ENCODE data around the gene LTB. TPM values are rescaled to one million over a fixed set of nuclear protein-coding genes. Genes with fewer than 3 reads are reported as not detected.

LTB gene
- total and polyA plus RNA-seq, 2 experiments from 2014 or later, result 4.0 to 6.0 TPM

DNA sequence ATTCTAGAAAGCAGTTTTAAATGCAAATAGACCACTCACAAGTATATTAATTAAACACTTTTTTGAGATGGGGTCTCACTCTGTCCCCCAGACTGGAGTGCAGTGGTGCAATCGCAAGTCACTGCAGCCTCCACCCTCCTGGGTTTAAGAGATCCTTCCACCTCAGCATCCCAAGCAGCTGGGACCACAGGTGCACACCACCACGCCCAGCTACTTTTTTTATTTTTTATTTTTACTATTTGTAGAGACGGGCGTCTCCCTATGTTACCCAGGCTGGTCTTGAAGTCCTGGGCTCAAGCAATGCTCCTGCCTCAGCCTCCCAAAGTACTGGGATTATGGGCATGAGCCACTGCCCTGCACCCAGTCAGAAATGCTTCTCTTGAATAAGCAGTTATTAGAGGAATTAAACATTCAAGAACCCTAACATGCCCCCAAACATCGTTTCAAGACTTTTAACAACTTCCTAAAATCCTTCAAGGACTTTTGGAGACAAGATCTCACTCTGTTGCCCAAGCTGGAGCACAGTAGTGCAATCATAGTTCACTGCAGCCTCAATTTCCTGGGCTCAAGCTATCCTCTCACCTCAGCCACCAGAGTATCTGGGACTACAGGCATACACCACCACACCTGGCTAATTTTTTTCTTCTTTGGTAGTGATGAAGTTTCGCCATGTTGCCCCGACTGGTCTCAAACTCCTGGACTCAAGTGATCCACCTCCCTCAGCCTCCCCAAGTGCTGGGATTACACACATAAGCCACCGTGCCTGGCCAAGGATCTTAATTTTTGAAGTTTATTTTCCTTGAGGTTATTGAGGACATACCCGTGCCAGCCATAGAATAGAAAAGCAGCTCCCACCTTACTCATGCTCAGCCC is 50.2 kb downstream of the LTB start:
- TF ChIP-seq EZH2 (IDR thresholded peaks at IDR 0.05; ENCODE audit: borderline replicate concordance) (no peak), EZH2phosphoT487 (IDR thresholded peaks at IDR 0.05; ENCODE audit: low read depth, severe bottlenecking, unreplicated experiment) (no peak)
- TF ChIP-seq, protein P1, sequence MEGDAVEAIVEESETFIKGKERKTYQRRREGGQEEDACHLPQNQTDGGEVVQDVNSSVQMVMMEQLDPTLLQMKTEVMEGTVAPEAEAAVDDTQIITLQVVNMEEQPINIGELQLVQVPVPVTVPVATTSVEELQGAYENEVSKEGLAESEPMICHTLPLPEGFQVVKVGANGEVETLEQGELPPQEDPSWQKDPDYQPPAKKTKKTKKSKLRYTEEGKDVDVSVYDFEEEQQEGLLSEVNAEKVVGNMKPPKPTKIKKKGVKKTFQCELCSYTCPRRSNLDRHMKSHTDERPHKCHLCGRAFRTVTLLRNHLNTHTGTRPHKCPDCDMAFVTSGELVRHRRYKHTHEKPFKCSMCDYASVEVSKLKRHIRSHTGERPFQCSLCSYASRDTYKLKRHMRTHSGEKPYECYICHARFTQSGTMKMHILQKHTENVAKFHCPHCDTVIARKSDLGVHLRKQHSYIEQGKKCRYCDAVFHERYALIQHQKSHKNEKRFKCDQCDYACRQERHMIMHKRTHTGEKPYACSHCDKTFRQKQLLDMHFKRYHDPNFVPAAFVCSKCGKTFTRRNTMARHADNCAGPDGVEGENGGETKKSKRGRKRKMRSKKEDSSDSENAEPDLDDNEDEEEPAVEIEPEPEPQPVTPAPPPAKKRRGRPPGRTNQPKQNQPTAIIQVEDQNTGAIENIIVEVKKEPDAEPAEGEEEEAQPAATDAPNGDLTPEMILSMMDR (IDR thresholded peaks at IDR 0.05; ENCODE audit: poor library complexity), result no peak
- Histone ChIP-seq H3K27me3 (no peaks in the 10 kb centered on the region), H3K36me3 (replicated peaks; ENCODE audit: insufficient read depth, low read depth) (peaks cover 13% of the 10 kb centered on the region), H4K20me1 (ENCODE audit: insufficient read depth, poor library complexity, severe bottlenecking) (peaks cover 65% of the 10 kb centered on the region), H3K4me3 (no peak overlapping the region), H3K4me2 (no peak overlapping the region), H3K4me1 (ENCODE audit: insufficient read depth) (no peaks in the 10 kb centered on the region), H3K27ac (no peak overlapping the region), H2AFZ (no peak overlapping the region), H3K79me2 (peaks cover 36% of the 10 kb centered on the region), H3K9me3 (ENCODE audit: low read depth) (no peaks in the 10 kb centered on the region), H3K9me2 (replicated peaks; ENCODE audit: insufficient read depth) (no peaks in the 10 kb centered on the region)
- no peak for DNase-seq (ENCODE audit: low spot score)
- 84% methylated on average over 9 of the region's 9 CpGs for WGBS (ENCODE audit: low lambda C conversion rate, missing lambda C conversion rate)

GRCh38 chr6:31531162-31531561 is 51.1 kb downstream of the LTB start:
- no peak for TF ChIP-seq EZH2 (IDR thresholded peaks at IDR 0.05; ENCODE audit: borderline replicate concordance)
- TF ChIP-seq, protein P1 (IDR thresholded peaks at IDR 0.05; ENCODE audit: poor library complexity), result no peak
- no peak for TF ChIP-seq EZH2phosphoT487 (IDR thresholded peaks at IDR 0.05; ENCODE audit: low read depth, severe bottlenecking, unreplicated experiment)
- H3K4me2 ChIP-seq, result no peak overlapping the region
- H2AFZ ChIP-seq, result no peak overlapping the region
- no peak overlapping the region for H3K27ac ChIP-seq
- peaks cover 11% of the 10 kb centered on the region for H3K36me3 ChIP-seq (replicated peaks; ENCODE audit: insufficient read depth, low read depth)
- H3K9me2 ChIP-seq (replicated peaks; ENCODE audit: insufficient read depth), result no peaks in the 10 kb centered on the region
- H4K20me1 ChIP-seq (ENCODE audit: insufficient read depth, poor library complexity, severe bottlenecking), result peaks cover 56% of the 10 kb centered on the region
- H3K9me3 ChIP-seq (ENCODE audit: low read depth), result no peaks in the 10 kb centered on the region
- peaks cover 28% of the 10 kb centered on the region for H3K79me2 ChIP-seq
- no peak overlapping the region for H3K4me3 ChIP-seq
- 98% methylated on average over 7 of the region's 7 CpGs for WGBS (ENCODE audit: low lambda C conversion rate, missing lambda C conversion rate)
- no peaks in the 10 kb centered on the region for H3K27me3 ChIP-seq
- no peak for DNase-seq (ENCODE audit: low spot score)
- H3K4me1 ChIP-seq (ENCODE audit: insufficient read depth), result no peaks in the 10 kb centered on the region

DNA sequence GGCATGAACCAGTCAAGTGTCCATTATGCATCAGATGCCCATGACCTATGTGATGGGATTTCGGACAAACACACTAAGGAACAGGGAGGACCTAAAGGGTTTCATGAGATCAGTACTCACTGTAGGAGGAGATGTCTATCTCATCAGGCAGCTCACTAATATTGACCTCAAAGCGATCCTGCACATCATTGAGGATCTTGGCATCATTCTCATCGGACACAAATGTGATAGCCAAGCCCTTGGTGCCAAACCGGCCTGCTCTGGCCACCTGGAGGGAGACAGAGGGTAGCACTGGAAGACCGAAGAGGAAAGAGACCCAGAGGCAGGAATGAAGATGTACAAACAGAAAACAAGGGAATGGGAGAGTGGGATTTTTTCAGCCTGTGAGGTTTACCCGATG is 51.6 kb downstream of the LTB start:
- H3K9me2 ChIP-seq (replicated peaks; ENCODE audit: insufficient read depth), result no peaks in the 10 kb centered on the region
- no peak overlapping the region for H3K4me2 ChIP-seq
- 80% methylated on average over 6 of the region's 6 CpGs for WGBS (ENCODE audit: low lambda C conversion rate, missing lambda C conversion rate)
- H3K4me1 ChIP-seq (ENCODE audit: insufficient read depth), result no peaks in the 10 kb centered on the region
- H4K20me1 ChIP-seq (ENCODE audit: insufficient read depth, poor library complexity, severe bottlenecking), result peaks cover 51% of the 10 kb centered on the region
- no peak for DNase-seq (ENCODE audit: low spot score)
- H3K27me3 ChIP-seq, result no peaks in the 10 kb centered on the region
- no peaks in the 10 kb centered on the region for H3K9me3 ChIP-seq (ENCODE audit: low read depth)
- no peak overlapping the region for H3K27ac ChIP-seq
- H3K79me2 ChIP-seq, result peaks cover 23% of the 10 kb centered on the region
- peaks cover 6% of the 10 kb centered on the region for H3K36me3 ChIP-seq (replicated peaks; ENCODE audit: insufficient read depth, low read depth)
- no peak overlapping the region for H3K4me3 ChIP-seq
- no peak overlapping the region for H2AFZ ChIP-seq
- TF ChIP-seq EZH2phosphoT487 (IDR thresholded peaks at IDR 0.05; ENCODE audit: low read depth, severe bottlenecking, unreplicated experiment) (no peak), EZH2 (IDR thresholded peaks at IDR 0.05; ENCODE audit: borderline replicate concordance) (no peak)
- TF ChIP-seq, protein P1 (IDR thresholded peaks at IDR 0.05; ENCODE audit: poor library complexity), result no peak

Small RNA genes within 50 kb of the gene (small RNA-seq; reads per million reads assigned to genes)
- gene SNORA38 (3.7 reads per million, percentile 91 among the genes with 10 or more reads in this experiment), gene SNORD117 (820 reads per million, percentile 99 among the genes with 10 or more reads in this experiment), gene SNORD84 (not detected), gene UQCRHP1 (not detected)

Other genes starting within 250 kb of the LTB start
Only the 30 nearest of the 35 such genes appear.
- 32.6 and 36.0 TPM in 2 replicates for gene MICA, start 178.8 kb downstream of the LTB start, total RNA-seq
- 41.9 and 43.8 TPM in 2 replicates for gene MICA, start 178.8 kb downstream of the LTB start, polyA plus RNA-seq
- 0.40 and 0.67 TPM in 2 replicates for gene MICB, start 84.3 kb downstream of the LTB start, total RNA-seq
- gene MICB, start 84.3 kb downstream of the LTB start, polyA plus RNA-seq, result 0.11 and 0.44 TPM in 2 replicates
- 0.47 and 1.2 TPM in 2 replicates for gene MCCD1, start 53.5 kb downstream of the LTB start, total RNA-seq
- 1.3 and 2.0 TPM in 2 replicates for gene MCCD1, start 53.5 kb downstream of the LTB start, polyA plus RNA-seq
- gene DDX39B, start 40.4 kb downstream of the LTB start, total RNA-seq, result 207 and 287 TPM in 2 replicates
- gene DDX39B, start 40.4 kb downstream of the LTB start, polyA plus RNA-seq, result 210 and 238 TPM in 2 replicates
- gene ATP6V1G2, start 35.8 kb downstream of the LTB start, total RNA-seq, result 0.63 and 0.88 TPM in 2 replicates
- gene ATP6V1G2, start 35.8 kb downstream of the LTB start, polyA plus RNA-seq, result 0.73 TPM in 1 of 2 replicates, not detected in the other
- 22.7 and 28.9 TPM in 2 replicates for gene NFKBIL1, start 34.8 kb downstream of the LTB start, total RNA-seq
- 25.0 and 30.3 TPM in 2 replicates for gene NFKBIL1, start 34.8 kb downstream of the LTB start, polyA plus RNA-seq
- not detected in 2 replicates for gene LTA, start 10.1 kb downstream of the LTB start, total RNA-seq
- not detected in 2 replicates for gene LTA, start 10.1 kb downstream of the LTB start, polyA plus RNA-seq
- 0.63 TPM in 1 of 2 replicates, not detected in the other for gene TNF, start 6.9 kb downstream of the LTB start, total RNA-seq
- gene TNF, start 6.9 kb downstream of the LTB start, polyA plus RNA-seq, result 0.91 and 1.3 TPM in 2 replicates
- gene LST1, start 3.9 kb upstream of the LTB start, total RNA-seq, result not detected in 2 replicates
- 1.5 and 2.4 TPM in 2 replicates for gene LST1, start 3.9 kb upstream of the LTB start, polyA plus RNA-seq
- not detected in 2 replicates for gene NCR3, start 10.6 kb upstream of the LTB start, total RNA-seq
- not detected in 2 replicates for gene NCR3, start 10.6 kb upstream of the LTB start, polyA plus RNA-seq
- gene AIF1, start 32.8 kb upstream of the LTB start, total RNA-seq, result 4.1 and 4.6 TPM in 2 replicates
- gene AIF1, start 32.8 kb upstream of the LTB start, polyA plus RNA-seq, result 7.2 and 12.8 TPM in 2 replicates
- 29.8 and 50.2 TPM in 2 replicates for gene PRRC2A, start 38.3 kb upstream of the LTB start, total RNA-seq
- 47.5 and 69.0 TPM in 2 replicates for gene PRRC2A, start 38.3 kb upstream of the LTB start, polyA plus RNA-seq
- 113 and 148 TPM in 2 replicates for gene BAG6, start 70.2 kb upstream of the LTB start, total RNA-seq
- 84.6 and 85.7 TPM in 2 replicates for gene BAG6, start 70.2 kb upstream of the LTB start, polyA plus RNA-seq
- 9.3 and 10.4 TPM in 2 replicates for gene APOM, start 73.5 kb upstream of the LTB start, total RNA-seq
- gene APOM, start 73.5 kb upstream of the LTB start, polyA plus RNA-seq, result 28.2 and 40.7 TPM in 2 replicates
- gene C6orf47, start 78.4 kb upstream of the LTB start, total RNA-seq, result 21.3 and 23.3 TPM in 2 replicates
- 19.8 and 25.4 TPM in 2 replicates for gene C6orf47, start 78.4 kb upstream of the LTB start, polyA plus RNA-seq
- 11.5 and 18.1 TPM in 2 replicates for gene GPANK1, start 82.6 kb upstream of the LTB start, total RNA-seq
- 18.5 and 23.8 TPM in 2 replicates for gene GPANK1, start 82.6 kb upstream of the LTB start, polyA plus RNA-seq
- 155 and 185 TPM in 2 replicates for gene CSNK2B, start 83.7 kb upstream of the LTB start, total RNA-seq
- 181 and 202 TPM in 2 replicates for gene CSNK2B, start 83.7 kb upstream of the LTB start, polyA plus RNA-seq
- 2.2 and 5.3 TPM in 2 replicates for gene LY6G5B, start 87.6 kb upstream of the LTB start, total RNA-seq
- gene LY6G5B, start 87.6 kb upstream of the LTB start, polyA plus RNA-seq, result 14.9 and 18.9 TPM in 2 replicates
- gene LY6G5C, start 98.6 kb upstream of the LTB start, total RNA-seq, result 0.32 TPM in 1 of 2 replicates, not detected in the other
- gene LY6G5C, start 98.6 kb upstream of the LTB start, polyA plus RNA-seq, result 0.63 and 5.0 TPM in 2 replicates
- gene ABHD16A, start 120.9 kb upstream of the LTB start, total RNA-seq, result 63.2 and 66.8 TPM in 2 replicates
- gene ABHD16A, start 120.9 kb upstream of the LTB start, polyA plus RNA-seq, result 81.3 and 94.7 TPM in 2 replicates
- gene LY6G6F, start 124.4 kb upstream of the LTB start, total RNA-seq, result not detected in 2 replicates
- gene LY6G6F, start 124.4 kb upstream of the LTB start, polyA plus RNA-seq, result not detected in 2 replicates
- gene LY6G6D, start 132.9 kb upstream of the LTB start, total RNA-seq, result 1.3 TPM in 1 of 2 replicates, not detected in the other
- gene LY6G6D, start 132.9 kb upstream of the LTB start, polyA plus RNA-seq, result 1.2 and 3.0 TPM in 2 replicates
- gene LY6G6C, start 139.3 kb upstream of the LTB start, total RNA-seq, result not detected in 2 replicates
- gene LY6G6C, start 139.3 kb upstream of the LTB start, polyA plus RNA-seq, result 0.30 and 0.39 TPM in 2 replicates
- gene MPIG6B, start 140.9 kb upstream of the LTB start, total RNA-seq, result not detected in 2 replicates
- 0.33 TPM in 1 of 2 replicates, not detected in the other for gene MPIG6B, start 140.9 kb upstream of the LTB start, polyA plus RNA-seq
- 93.8 and 108 TPM in 2 replicates for gene DDAH2, start 146.9 kb upstream of the LTB start, total RNA-seq
- 137 and 157 TPM in 2 replicates for gene DDAH2, start 146.9 kb upstream of the LTB start, polyA plus RNA-seq
- 454 and 463 TPM in 2 replicates for gene CLIC1, start 154.1 kb upstream of the LTB start, total RNA-seq
- 555 and 599 TPM in 2 replicates for gene CLIC1, start 154.1 kb upstream of the LTB start, polyA plus RNA-seq
- 6.4 and 7.9 TPM in 2 replicates for gene MSH5, start 157.6 kb upstream of the LTB start, total RNA-seq
- 4.9 and 8.5 TPM in 2 replicates for gene MSH5, start 157.6 kb upstream of the LTB start, polyA plus RNA-seq
- gene SAPCD1, start 180.2 kb upstream of the LTB start, total RNA-seq, result 1.4 and 4.1 TPM in 2 replicates
- 1.8 and 2.0 TPM in 2 replicates for gene SAPCD1, start 180.2 kb upstream of the LTB start, polyA plus RNA-seq
- 1.5 and 3.4 TPM in 2 replicates for gene VWA7, start 194.9 kb upstream of the LTB start, total RNA-seq
- gene VWA7, start 194.9 kb upstream of the LTB start, polyA plus RNA-seq, result 2.8 and 5.2 TPM in 2 replicates
- 23.3 and 36.6 TPM in 2 replicates for gene VARS1, start 213.3 kb upstream of the LTB start, total RNA-seq
- 51.0 and 59.6 TPM in 2 replicates for gene VARS1, start 213.3 kb upstream of the LTB start, polyA plus RNA-seq

All from hepatocyte (in vitro differentiated cells).